Measurements from ENCODE around the gene TIRAP. TPM values are rescaled to one million over a fixed set of nuclear protein-coding genes. Genes with fewer than 3 reads are reported as not detected.
A peak's percentile ranks its signal among the peaks of the same experiment; 100 is the strongest.
"Not testable (repeated sequence)": the region's sequence is repeated elsewhere in the genome, so short reads cannot be mapped to it uniquely, and the experiment has no call there.

Gene TIRAP
- total RNA-seq, 4 donors from 2014 or later: 8.6 to 15.2 (median 12.6) TPM

DNA sequence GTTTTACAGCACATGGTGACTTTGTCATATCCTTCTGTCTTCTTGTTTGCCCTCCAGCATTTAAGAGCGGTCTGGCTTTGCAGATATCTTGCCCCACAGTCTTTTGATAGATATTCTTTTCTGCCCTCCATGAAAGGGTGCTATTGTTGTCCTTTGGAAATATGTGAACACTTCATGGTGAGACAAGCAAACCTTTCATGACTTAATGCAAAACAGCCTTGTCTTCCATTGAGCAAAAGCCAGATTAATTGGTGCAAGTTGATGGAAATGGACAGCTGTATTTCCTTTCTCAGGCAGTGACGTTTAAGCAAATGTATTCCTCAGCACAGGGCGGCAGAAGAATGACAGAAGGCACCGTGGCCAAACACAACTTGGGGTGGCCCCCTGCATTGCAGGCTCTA, 25.4 kb downstream of the TIRAP start:
- WGBS: 71% methylated on average over 4 of the region's 4 CpGs
- no peak for DNase-seq (ENCODE audit: low spot score in 2 of 2)
- TF ChIP-seq, protein P1, sequence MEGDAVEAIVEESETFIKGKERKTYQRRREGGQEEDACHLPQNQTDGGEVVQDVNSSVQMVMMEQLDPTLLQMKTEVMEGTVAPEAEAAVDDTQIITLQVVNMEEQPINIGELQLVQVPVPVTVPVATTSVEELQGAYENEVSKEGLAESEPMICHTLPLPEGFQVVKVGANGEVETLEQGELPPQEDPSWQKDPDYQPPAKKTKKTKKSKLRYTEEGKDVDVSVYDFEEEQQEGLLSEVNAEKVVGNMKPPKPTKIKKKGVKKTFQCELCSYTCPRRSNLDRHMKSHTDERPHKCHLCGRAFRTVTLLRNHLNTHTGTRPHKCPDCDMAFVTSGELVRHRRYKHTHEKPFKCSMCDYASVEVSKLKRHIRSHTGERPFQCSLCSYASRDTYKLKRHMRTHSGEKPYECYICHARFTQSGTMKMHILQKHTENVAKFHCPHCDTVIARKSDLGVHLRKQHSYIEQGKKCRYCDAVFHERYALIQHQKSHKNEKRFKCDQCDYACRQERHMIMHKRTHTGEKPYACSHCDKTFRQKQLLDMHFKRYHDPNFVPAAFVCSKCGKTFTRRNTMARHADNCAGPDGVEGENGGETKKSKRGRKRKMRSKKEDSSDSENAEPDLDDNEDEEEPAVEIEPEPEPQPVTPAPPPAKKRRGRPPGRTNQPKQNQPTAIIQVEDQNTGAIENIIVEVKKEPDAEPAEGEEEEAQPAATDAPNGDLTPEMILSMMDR (IDR thresholded peaks at IDR 0.05): no peak
- TF ChIP-seq POLR2AphosphoS5 (IDR thresholded peaks at IDR 0.05): no peak
- Histone ChIP-seq H3K27me3 (no peaks in the 10 kb centered on the region), H3K4me1 (peaks cover 34% of the 10 kb centered on the region), H3K4me3 (no peak overlapping the region), H3K9me3 (no peaks in the 10 kb centered on the region), H3K36me3 (peaks cover 11% of the 10 kb centered on the region), H3K27ac (no peak overlapping the region)

DNA sequence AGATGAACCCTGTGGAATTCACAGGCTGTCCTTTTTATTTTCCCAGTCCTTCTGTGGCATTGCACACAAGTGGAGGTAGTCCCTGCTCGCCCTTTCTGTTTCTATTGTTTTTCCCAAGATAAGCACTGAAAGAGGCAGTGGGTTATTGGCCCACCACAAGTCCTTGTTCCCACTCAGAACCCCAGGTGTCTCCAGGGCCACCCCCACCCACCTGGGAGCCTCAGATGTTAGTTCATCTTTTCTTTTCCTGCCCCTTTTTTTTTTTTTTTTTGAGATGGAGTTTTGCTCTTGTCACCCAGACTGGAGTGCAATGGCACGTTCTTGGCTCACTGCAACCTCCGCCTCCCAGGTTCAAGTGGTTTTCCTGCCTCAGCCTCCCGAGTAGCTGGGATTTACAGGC, 25.9 kb downstream of the TIRAP start:
- Histone ChIP-seq H3K36me3 (peaks cover 11% of the 10 kb centered on the region), H3K4me1 (peaks cover 30% of the 10 kb centered on the region)
- not testable (repeated sequence) for H3K27me3 ChIP-seq; H3K4me3 ChIP-seq; H3K27ac ChIP-seq; DNase-seq (ENCODE audit: low spot score in 2 of 2); H3K9me3 ChIP-seq
- 89% methylated on average over 4 of the region's 4 CpGs for WGBS

DNA sequence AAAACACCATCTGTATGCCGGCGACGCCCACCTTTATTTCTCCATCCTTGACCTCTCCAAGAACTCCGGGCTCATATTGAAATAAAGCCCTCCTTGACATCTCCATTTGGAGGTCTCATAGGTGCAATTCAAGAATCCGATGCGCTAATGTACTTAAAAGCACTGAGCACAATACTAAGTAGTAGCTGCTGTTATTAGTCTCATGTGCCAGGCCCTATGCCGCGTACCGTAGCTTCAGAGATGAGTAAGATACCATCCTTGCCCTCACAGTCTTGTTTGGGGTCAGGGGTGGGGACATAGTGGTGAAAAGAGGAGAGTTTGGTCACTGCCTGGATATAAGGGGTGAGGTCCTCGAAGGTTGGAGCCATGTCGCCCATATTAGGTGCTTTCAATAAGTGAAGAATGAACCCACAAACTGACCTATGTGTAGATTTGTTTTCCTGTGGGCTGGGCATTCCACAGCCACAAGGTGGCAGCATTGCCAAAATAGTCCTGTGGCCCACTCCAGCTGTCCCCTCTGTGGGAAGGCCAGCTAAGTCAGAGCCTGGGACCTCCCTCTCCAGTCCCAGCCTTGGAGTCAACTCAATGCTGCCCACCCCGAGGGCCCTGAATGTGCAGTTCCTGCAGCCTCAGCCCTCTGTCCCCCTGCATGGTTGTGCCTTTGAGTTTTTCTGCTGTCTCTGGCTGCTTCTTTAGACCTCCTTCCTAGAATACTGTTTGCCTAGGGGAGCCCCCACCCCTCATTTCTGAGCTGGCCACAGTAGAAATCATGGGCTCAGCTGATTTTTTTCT, 27.5 kb downstream of the TIRAP start:
- Histone ChIP-seq H3K9me3 (no peaks in the 10 kb centered on the region), H3K4me3 (no peak overlapping the region), H3K4me1 (peaks cover 19% of the 10 kb centered on the region), H3K36me3 (peaks cover 11% of the 10 kb centered on the region), H3K27me3 (no peaks in the 10 kb centered on the region), H3K27ac (no peak overlapping the region)
- peak; percentile 84 to 85 for DNase-seq (ENCODE audit: low spot score in 2 of 2)
- TF ChIP-seq POLR2AphosphoS5 (IDR thresholded peaks at IDR 0.05): no peak
- TF ChIP-seq, protein P1 (IDR thresholded peaks at IDR 0.05): peak; percentile 52 to 79
- no peak for TF ChIP-seq POLR2A (IDR thresholded peaks at IDR 0.05)
- TF ChIP-seq EP300 (IDR thresholded peaks at IDR 0.05): no peak
- 65% methylated on average over 12 of the region's 12 CpGs for WGBS

DNA sequence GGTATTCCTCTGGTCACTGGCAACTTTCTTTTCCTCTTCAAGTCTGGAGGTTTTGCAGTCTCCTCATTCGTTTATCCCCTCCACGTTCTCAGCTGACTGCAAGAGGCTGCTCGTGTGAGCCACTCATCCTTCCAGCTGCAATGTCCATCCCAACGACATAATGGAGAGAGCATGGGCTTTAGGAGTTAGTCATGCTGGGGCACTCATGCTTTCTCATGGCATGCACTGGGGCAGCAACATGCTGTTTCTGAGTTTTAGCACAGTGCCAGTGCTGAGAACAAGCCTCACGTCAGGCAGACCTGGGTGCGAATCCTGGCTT, 28.1 kb downstream of the TIRAP start:
- no peak for DNase-seq (ENCODE audit: low spot score in 2 of 2)
- peaks cover 11% of the 10 kb centered on the region for H3K36me3 ChIP-seq
- H3K9me3 ChIP-seq: no peaks in the 10 kb centered on the region
- no peaks in the 10 kb centered on the region for H3K27me3 ChIP-seq
- H3K4me3 ChIP-seq: no peak overlapping the region
- no peak overlapping the region for H3K27ac ChIP-seq
- TF ChIP-seq POLR2A (IDR thresholded peaks at IDR 0.05): no peak
- no peak for TF ChIP-seq POLR2AphosphoS5 (IDR thresholded peaks at IDR 0.05)
- no peak for TF ChIP-seq EP300 (IDR thresholded peaks at IDR 0.05)
- TF ChIP-seq, protein P1 (IDR thresholded peaks at IDR 0.05): no peak
- H3K4me1 ChIP-seq: peaks cover 19% of the 10 kb centered on the region
- 59% methylated on average over 5 of the region's 6 CpGs for WGBS

DNA sequence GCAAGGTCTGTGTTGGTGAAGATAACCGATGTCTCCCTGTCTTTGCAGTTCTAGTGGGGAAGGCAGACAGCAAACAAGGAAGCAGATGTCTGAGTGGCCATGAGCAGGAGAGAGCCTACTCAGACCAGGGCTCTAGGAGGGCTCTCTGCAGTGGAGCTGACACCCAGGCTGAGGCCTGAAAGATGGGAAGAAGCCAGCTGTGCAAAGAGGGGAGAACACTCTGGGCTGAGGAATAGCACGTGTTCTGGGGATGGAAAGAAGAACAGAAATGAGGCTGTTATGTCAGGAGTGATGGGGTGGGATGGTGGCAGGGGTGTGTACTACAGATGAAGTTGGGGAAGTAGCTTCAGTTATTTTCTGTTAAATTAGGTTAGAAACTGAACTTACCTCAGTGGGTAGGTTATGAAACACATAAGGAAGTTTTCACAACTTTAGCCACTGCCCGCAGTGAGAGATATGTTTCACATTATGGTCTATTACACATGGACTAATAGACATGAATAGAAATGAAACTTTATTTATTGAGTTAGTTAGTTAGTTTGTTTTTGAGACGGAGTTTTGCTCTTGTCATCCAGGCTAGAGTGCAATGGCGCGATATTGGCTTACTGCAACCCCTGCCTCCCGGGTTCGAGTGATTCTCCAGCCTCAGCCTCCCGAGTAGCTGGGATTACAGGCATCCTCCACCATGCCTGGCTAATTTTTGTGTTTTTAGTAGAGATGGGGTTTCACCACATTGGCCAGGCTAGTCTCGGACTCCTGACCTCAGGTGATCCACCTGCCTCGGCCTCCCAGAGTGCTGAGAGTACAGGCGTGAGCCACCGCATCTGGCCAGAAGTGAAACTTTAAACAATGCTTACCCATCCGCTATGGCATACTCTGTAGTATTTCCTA, 28.8 kb downstream of the TIRAP start:
- no peaks in the 10 kb centered on the region for H3K27me3 ChIP-seq
- peaks cover 19% of the 10 kb centered on the region for H3K4me1 ChIP-seq
- WGBS: 89% methylated on average over 14 of the region's 14 CpGs
- no peak overlapping the region for H3K4me3 ChIP-seq
- H3K27ac ChIP-seq: no peak overlapping the region
- no peaks in the 10 kb centered on the region for H3K9me3 ChIP-seq
- peaks cover 11% of the 10 kb centered on the region for H3K36me3 ChIP-seq
- no peak for DNase-seq (ENCODE audit: low spot score in 2 of 2)
- TF ChIP-seq POLR2AphosphoS5 (IDR thresholded peaks at IDR 0.05) (no peak), EP300 (IDR thresholded peaks at IDR 0.05) (no peak), POLR2A (IDR thresholded peaks at IDR 0.05) (no peak)
- TF ChIP-seq, protein P1 (IDR thresholded peaks at IDR 0.05): no peak
